OCI-M1 (cell line): ENCODE measurements around the gene SEMA7A.

Experiments used
- DNase-seq: peaks from one replicate; lab custom pipeline; 2025; lab: John Stamatoyannopoulos, UW

Gene SEMA7A

GRCh38 chr15:74387141-74387541, 46.6 kb downstream of the SEMA7A start:
- DNase-seq = no peak

GRCh38 chr15:74386496-74387140, 47.1 kb downstream of the SEMA7A start:
- no peak for DNase-seq

- DNase-seq = no peak
These were observed 48.0 kb downstream of the SEMA7A start for GRCh38 chr15:74385733-74386132.

- DNase-seq = peak; percentile 16
These were observed 48.7 kb downstream of the SEMA7A start for GRCh38 chr15:74384881-74385643.

GRCh38 chr15:74384566-74384880, 49.2 kb downstream of the SEMA7A start:
- no peak for DNase-seq

- peak; percentile 22 for DNase-seq
These were observed 49.8 kb downstream of the SEMA7A start for GRCh38 chr15:74383695-74384565.

- DNase-seq = no peak
These were observed 50.5 kb downstream of the SEMA7A start for GRCh38 chr15:74383286-74383685.

GRCh38 chr15:74382004-74382816, 51.5 kb downstream of the SEMA7A start:
- peak; percentile 90 for DNase-seq

- no peak for DNase-seq
These were observed 52.3 kb downstream of the SEMA7A start for GRCh38 chr15:74381481-74381880.

- no peak for DNase-seq
These were observed 52.6 kb downstream of the SEMA7A start for GRCh38 chr15:74381190-74381453.

GRCh38 chr15:74380361-74381189, 53.2 kb downstream of the SEMA7A start:
- DNase-seq = no peak

- DNase-seq = no peak
These were observed 54.9 kb downstream of the SEMA7A start for GRCh38 chr15:74378848-74379247.

- no peak for DNase-seq
These were observed 55.7 kb downstream of the SEMA7A start for GRCh38 chr15:74377831-74378766.

- no peak for DNase-seq
These were observed 56.8 kb downstream of the SEMA7A start for GRCh38 chr15:74376825-74377581.

GRCh38 chr15:74376226-74376625, 57.5 kb downstream of the SEMA7A start:
- no peak for DNase-seq

GRCh38 chr15:74375303-74375693, 58.5 kb downstream of the SEMA7A start:
- peak; percentile 92 for DNase-seq

- no peak for DNase-seq
These were observed 59.0 kb downstream of the SEMA7A start for GRCh38 chr15:74374648-74375302.

- DNase-seq = peak; percentile 91
These were observed 59.8 kb downstream of the SEMA7A start for GRCh38 chr15:74373731-74374647.
